Omental fat pad (tissue), 4 donors: ENCODE results near the gene OR2F1. TPM values are rescaled to one million over a fixed set of nuclear protein-coding genes. Genes with fewer than 3 reads are reported as not detected.
"Not testable (repeated sequence)": the region's sequence is repeated elsewhere in the genome, so short reads cannot be mapped to it uniquely, and the experiment has no call there.

Experiments
- ATAC-seq: fragments of 150-250 bp; one replicate; pipeline ENCODE4 v1.9.1; 2016; ENCODE audit warnings: mild to moderate bottlenecking, moderate library complexity; ENCODE audit not compliant: low FRiP score
- DNase-seq: peaks from one replicate; pipeline ENCODE4 v3.0.0-alpha.2; 2019; ENCODE audit warnings: low spot score
- CTCF ChIP-seq, 3 donors: fragments of 450-650 bp; IDR thresholded peaks; one replicate each; pipeline ENCODE4 v1.5.1; 2016 to 2017; ENCODE audit warnings: antibody characterized with exemption in 3 of 3, mild to moderate bottlenecking in 3 of 3, moderate library complexity in 2 of 3
- total RNA-seq, 4 donors: library from RNA; depleted of rRNA; stranded (reverse); fragments of >200 nt; gene quantifications; one replicate each; pipeline ENCODE4 v1.1.0, GENCODE V29; 2016

The OR2F1 gene
- total RNA-seq, 4 donors from 2014 or later = not detected

- ATAC-seq (no peak), DNase-seq (no peak)
- TF ChIP-seq CTCF (IDR thresholded peaks at IDR 0.05) = no peak
Measured at GRCh38 chr7:144006029-144006691, 51.5 kb downstream of the OR2F1 start.

DNA sequence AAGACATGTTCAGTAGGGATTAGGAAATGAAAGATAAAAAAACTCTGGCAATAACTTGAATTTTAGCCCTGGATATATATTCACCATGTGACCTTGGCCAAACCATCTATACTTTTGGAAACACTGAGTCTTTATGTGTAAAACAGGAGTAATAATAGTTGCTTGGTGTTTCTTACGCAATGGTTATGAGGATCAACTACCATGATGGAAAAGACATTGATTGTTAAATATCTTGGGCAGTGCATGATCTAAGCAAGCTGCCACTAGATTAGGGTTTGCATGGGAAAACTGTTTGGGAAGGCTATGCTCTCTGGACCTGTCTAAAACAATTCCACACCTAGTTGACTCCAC, 52.0 kb downstream of the OR2F1 start:
- DNase-seq (no peak), ATAC-seq (no peak)
- TF ChIP-seq CTCF (IDR thresholded peaks at IDR 0.05) = no peak

DNA sequence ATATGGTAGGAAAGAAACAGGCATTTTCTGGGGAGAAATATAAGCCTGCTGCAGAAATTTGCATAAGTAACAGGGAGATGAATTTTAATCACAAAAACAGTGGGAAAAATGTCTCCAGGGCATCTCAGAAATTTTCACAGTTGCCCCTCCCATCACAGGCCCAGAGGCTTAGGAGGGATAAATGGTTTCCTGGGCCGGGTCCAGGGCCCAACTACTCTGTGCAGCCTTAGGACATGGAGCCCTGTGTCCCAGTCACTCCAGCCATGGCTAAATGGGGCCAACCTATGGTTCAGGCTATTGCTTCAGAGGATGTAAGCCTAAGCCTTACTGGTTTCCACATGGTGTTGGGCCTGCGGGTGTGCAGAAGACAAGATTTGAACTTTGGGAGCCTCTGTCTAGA, 54.7 kb downstream of the OR2F1 start:
- DNase-seq = no peak

DNA sequence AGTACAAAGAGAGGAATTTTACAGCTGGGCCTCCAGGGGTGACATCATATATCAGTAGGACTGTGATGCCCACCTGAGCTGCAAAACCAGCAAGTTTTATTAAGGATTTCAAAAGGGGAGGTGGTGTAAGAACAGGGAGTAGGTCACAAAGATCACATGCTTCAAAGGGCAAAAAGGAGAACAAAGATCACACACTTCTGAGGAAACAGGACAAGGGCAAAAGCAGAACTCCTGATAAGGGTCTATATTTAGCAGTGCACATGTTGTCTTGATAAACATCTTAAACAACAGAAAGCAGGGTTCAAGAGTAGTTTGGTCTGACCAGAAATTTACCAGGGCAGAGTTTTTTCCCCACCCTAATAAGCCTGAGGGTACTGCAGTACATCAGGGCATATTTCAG, 55.4 kb downstream of the OR2F1 start:
- ATAC-seq, DNase-seq: not testable (repeated sequence)

More for the DNA sequence above, 54.7 kb downstream of the OR2F1 start:
- TF ChIP-seq CTCF (IDR thresholded peaks at IDR 0.05) = no peak
- ATAC-seq = no peak

GRCh38 chr7:144010821-144011220, 56.2 kb downstream of the OR2F1 start:
- TF ChIP-seq CTCF (IDR thresholded peaks at IDR 0.05) = peak in 1 of 3 donors; percentile 0
- not testable (repeated sequence) for ATAC-seq, DNase-seq

DNA sequence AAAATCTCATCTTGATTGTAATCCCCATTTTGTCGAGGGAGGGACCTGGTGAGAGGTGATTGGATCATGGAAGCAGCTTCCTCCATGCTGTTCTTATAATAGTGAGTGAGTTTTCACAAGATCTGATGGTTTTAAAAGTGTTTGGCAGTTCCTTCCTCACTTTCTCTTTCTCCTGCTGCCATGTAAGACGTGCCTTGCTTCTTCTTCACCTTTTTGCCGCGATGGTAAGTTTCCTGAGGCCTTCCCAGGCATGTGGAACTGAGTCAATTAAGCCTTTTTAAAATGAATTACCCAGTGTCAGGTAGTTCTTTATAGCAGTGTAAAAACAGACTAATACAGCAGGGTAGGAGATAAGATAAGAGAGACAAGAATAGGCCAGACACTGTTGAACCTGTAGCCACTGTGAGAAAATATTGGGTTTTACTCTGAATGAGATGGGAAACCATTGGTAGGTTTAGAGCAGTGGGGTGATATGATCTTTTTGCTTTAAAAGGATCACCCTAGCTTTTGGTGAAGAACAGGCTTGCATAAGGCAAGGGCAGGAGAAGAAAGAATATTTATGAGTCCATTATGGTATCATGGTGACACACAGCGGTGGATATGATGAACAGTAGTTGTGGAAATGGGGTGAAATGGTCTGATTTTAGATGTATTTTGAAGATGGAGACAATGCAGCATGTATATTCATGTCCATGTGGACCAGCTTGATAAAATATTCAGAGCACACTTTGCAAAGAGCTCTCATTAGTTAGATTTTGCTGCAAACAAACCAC, 57.0 kb downstream of the OR2F1 start:
- DNase-seq (no peak), ATAC-seq (no peak)
- TF ChIP-seq CTCF (IDR thresholded peaks at IDR 0.05) = no peak

Other genes with a start within 250 kb of the OR2F1 start
- 1 to 10 TPM in 1 of 4 donors, under 1 TPM in 2, not detected in 1; 0.38 to 3.3 (median 0.48) TPM for gene CTAGE6, start 197.1 kb upstream of the OR2F1 start, total RNA-seq
- gene TCAF1, start 52.7 kb upstream of the OR2F1 start, total RNA-seq = 10 to 100 TPM; 29.3 to 67.4 (median 56.3) TPM
- gene OR2F2, start 19.6 kb upstream of the OR2F1 start, total RNA-seq = not detected
- not detected for gene OR6B1, start 45.5 kb downstream of the OR2F1 start, total RNA-seq
- not detected for gene OR2A5, start 94.1 kb downstream of the OR2F1 start, total RNA-seq
- gene OR2A25, start 115.0 kb downstream of the OR2F1 start, total RNA-seq = not detected
- gene OR2A12, start 131.4 kb downstream of the OR2F1 start, total RNA-seq = not detected
- not detected for gene OR2A2, start 154.7 kb downstream of the OR2F1 start, total RNA-seq
- gene OR2A14, start 168.3 kb downstream of the OR2F1 start, total RNA-seq = not detected
- 1 to 10 TPM in 3 of 4 donors, not detected in 1; 1.8 to 6.7 (median 2.3) TPM for gene CTAGE4, start 228.6 kb downstream of the OR2F1 start, total RNA-seq
- gene ARHGEF35, start 241.0 kb downstream of the OR2F1 start, total RNA-seq = 1 to 10 TPM; 2.8 to 6.7 (median 4.1) TPM